ENCODE data around the gene MED9.

DNA sequence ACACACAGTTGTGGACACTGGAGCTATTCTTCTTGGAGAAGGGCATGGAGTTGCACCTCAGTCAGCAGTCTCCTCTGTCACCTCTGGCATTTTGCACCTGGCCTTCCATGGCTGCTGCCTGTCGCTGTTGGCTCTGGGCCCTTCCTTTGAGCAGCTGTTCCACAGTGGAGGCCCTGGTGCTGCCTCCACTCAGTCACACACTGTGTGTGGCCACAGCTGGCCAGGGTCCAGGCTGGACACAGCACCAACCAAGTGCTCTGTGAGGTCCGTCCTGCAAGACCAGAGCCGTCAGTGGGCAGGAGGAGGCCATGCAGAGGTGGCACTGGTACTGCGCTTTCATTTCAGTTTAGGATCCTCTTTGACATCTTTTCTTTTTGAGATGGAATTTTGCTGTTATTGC is 21.6 kb upstream of the MED9 start:
- TF ChIP-seq, protein P1, sequence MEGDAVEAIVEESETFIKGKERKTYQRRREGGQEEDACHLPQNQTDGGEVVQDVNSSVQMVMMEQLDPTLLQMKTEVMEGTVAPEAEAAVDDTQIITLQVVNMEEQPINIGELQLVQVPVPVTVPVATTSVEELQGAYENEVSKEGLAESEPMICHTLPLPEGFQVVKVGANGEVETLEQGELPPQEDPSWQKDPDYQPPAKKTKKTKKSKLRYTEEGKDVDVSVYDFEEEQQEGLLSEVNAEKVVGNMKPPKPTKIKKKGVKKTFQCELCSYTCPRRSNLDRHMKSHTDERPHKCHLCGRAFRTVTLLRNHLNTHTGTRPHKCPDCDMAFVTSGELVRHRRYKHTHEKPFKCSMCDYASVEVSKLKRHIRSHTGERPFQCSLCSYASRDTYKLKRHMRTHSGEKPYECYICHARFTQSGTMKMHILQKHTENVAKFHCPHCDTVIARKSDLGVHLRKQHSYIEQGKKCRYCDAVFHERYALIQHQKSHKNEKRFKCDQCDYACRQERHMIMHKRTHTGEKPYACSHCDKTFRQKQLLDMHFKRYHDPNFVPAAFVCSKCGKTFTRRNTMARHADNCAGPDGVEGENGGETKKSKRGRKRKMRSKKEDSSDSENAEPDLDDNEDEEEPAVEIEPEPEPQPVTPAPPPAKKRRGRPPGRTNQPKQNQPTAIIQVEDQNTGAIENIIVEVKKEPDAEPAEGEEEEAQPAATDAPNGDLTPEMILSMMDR (IDR thresholded peaks at IDR 0.05) = no peak
- TF ChIP-seq POLR2A (IDR thresholded peaks at IDR 0.05) = no peak
